HEK293 (cell line): ENCODE data around the gene PPM1J.

Source experiments
- CTCF ChIA-PET: fragments of 350-600 bp; formaldehyde crosslinking; extraction: SDS; loops from one replicate; lab custom pipeline; 2021; ENCODE audit warnings: antibody characterized with exemption; lab: Yijun Ruan, JAX
- POLR2A ChIA-PET: fragments of 300-600 bp; formaldehyde crosslinking; extraction: SDS; loops from one replicate; lab custom pipeline; 2020; ENCODE audit warnings: antibody characterized with exemption, inconsistent platforms; lab: Yijun Ruan, JAX
- H3K27ac ChIP-seq: fragments of 200-500 bp; sonication (Bioruptor generic); 2 replicates; pipeline ENCODE4 v1.5.1; 2014; ENCODE audit warnings: low read depth, low read length, control low read depth, inconsistent platforms; ENCODE audit errors: extremely low read depth
- H3K36me3 ChIP-seq, 2 experiments: fragments of 200-500 bp in 1 of 2; sonication (Bioruptor generic) in 1 of 2; 1 replicate in 1 of 2; 2 replicates in 1 of 2; pipeline ENCODE4 v1.5.1; 2014 to 2017; ENCODE audit warnings: inconsistent platforms in 2 of 2, low read length in 2 of 2; ENCODE audit not compliant: control insufficient read depth in 2 of 2, insufficient read depth in 1 of 2
- H3K4me1 ChIP-seq: fragments of 200-500 bp; sonication (Bioruptor generic); 2 replicates; pipeline ENCODE4 v1.5.1; 2014; ENCODE audit warnings: mild to moderate bottlenecking, low read length, inconsistent platforms; ENCODE audit not compliant: control insufficient read depth, insufficient read depth
- H3K4me3 ChIP-seq: 2 replicates; pipeline ENCODE4 v1.5.1; 2011; ENCODE audit warnings: low read depth, mild to moderate bottlenecking, control low read depth, low read length, moderate library complexity
- H3K9me3 ChIP-seq: fragments of 200-500 bp; sonication (Bioruptor generic); 2 replicates; pipeline ENCODE4 v1.5.1; 2014; ENCODE audit warnings: low read depth, low read length, inconsistent platforms; ENCODE audit not compliant: control insufficient read depth, insufficient read depth
- BCL11B ChIP-seq: fragments of 450-650 bp; formaldehyde crosslinking; IDR thresholded peaks from 2 replicates; pipeline ENCODE4 v1.5.1; 2016; ENCODE audit warnings: low read depth, missing biosample characterization, missing genetic modification characterization
- FEZF1 ChIP-seq: fragments of 450-650 bp; formaldehyde crosslinking; IDR thresholded peaks from 2 replicates; pipeline ENCODE4 v1.5.1; 2016; ENCODE audit warnings: missing biosample characterization, missing genetic modification characterization
- GLI2 ChIP-seq: fragments of 450-650 bp; formaldehyde crosslinking; IDR thresholded peaks from 2 replicates; pipeline ENCODE4; 2017; ENCODE audit warnings: missing biosample characterization, missing genetic modification characterization, low read depth, borderline replicate concordance
- GLI4 ChIP-seq: fragments of 450-650 bp; formaldehyde crosslinking; IDR thresholded peaks from 2 replicates; pipeline ENCODE4 v1.5.1; 2016; ENCODE audit warnings: missing biosample characterization, missing genetic modification characterization
- PBX3 ChIP-seq: sonication (generic); formaldehyde crosslinking; IDR thresholded peaks from 2 replicates; pipeline ENCODE4 v1.8.1; 2022; ENCODE audit warnings: mild to moderate bottlenecking, moderate library complexity, missing genetic modification reagents
- TCF7L2 ChIP-seq: IDR thresholded peaks from 2 replicates; pipeline ENCODE4 v1.6.1; 2011; ENCODE audit warnings: low read depth, mild to moderate bottlenecking, inconsistent platforms, low read length, moderate library complexity, borderline replicate concordance
- TRIM28 ChIP-seq: IDR thresholded peaks from 2 replicates; pipeline ENCODE4 v1.6.1; 2011; ENCODE audit warnings: low read length, control low read depth, borderline replicate concordance
- YY2 ChIP-seq: fragments of 450-650 bp; formaldehyde crosslinking; IDR thresholded peaks from 2 replicates; pipeline ENCODE4 v1.5.1; 2016; ENCODE audit warnings: missing biosample characterization, missing genetic modification characterization
- ZBTB20 ChIP-seq: fragments of 450-650 bp; formaldehyde crosslinking; IDR thresholded peaks from 2 replicates; pipeline ENCODE4 v1.5.1; 2016; ENCODE audit warnings: missing biosample characterization, missing genetic modification characterization
- ZBTB49 ChIP-seq: fragments of 450-650 bp; formaldehyde crosslinking; IDR thresholded peaks from 2 replicates; pipeline ENCODE4 v1.5.1; 2016; ENCODE audit warnings: missing biosample characterization, missing genetic modification characterization, low read depth
- ZFP37 ChIP-seq: fragments of 450-650 bp; formaldehyde crosslinking; IDR thresholded peaks from 2 replicates; pipeline ENCODE4 v1.5.1; 2016; ENCODE audit warnings: missing biosample characterization, missing genetic modification characterization
- ZNF157 ChIP-seq: fragments of 450-650 bp; formaldehyde crosslinking; IDR thresholded peaks from 2 replicates; pipeline ENCODE4 v1.5.1; 2016; ENCODE audit warnings: missing biosample characterization, missing genetic modification characterization
- ZNF169 ChIP-seq: fragments of 450-650 bp; formaldehyde crosslinking; IDR thresholded peaks from 2 replicates; pipeline ENCODE4 v1.5.1; 2016; ENCODE audit warnings: missing biosample characterization, missing genetic modification characterization
- ZNF19 ChIP-seq: fragments of 450-650 bp; formaldehyde crosslinking; IDR thresholded peaks from 2 replicates; pipeline ENCODE4; 2016; ENCODE audit warnings: missing biosample characterization, missing genetic modification characterization, low read depth
- ZNF221 ChIP-seq: fragments of 450-650 bp; formaldehyde crosslinking; IDR thresholded peaks from 2 replicates; pipeline ENCODE4 v1.5.1; 2017; ENCODE audit warnings: missing biosample characterization, missing genetic modification characterization, borderline replicate concordance
- ZNF274 ChIP-seq, 2 experiments: fragments of 200-500 bp in 1 of 2; fragments of 450-650 bp in 1 of 2; sonication (Bioruptor generic) in 1 of 2; formaldehyde crosslinking in 1 of 2; IDR thresholded peaks; 2 replicates each; pipeline versions ENCODE4 v1.5.1 to v1.6.1; 2014 to 2016; ENCODE audit warnings: borderline replicate concordance in 1 of 2, inconsistent platforms in 1 of 2, low read length in 1 of 2, missing biosample characterization in 1 of 2, missing genetic modification characterization in 1 of 2
- ZNF311 ChIP-seq: fragments of 450-650 bp; formaldehyde crosslinking; IDR thresholded peaks from 2 replicates; pipeline ENCODE4 v1.5.1; 2017; ENCODE audit warnings: missing biosample characterization, missing genetic modification characterization, borderline replicate concordance
- ZNF341 ChIP-seq: fragments of 450-650 bp; formaldehyde crosslinking; IDR thresholded peaks from 2 replicates; pipeline ENCODE4; 2016; ENCODE audit warnings: low read depth, missing biosample characterization, missing genetic modification characterization
- ZNF426 ChIP-seq: fragments of 450-650 bp; formaldehyde crosslinking; IDR thresholded peaks from 2 replicates; pipeline ENCODE4 v1.5.1; 2017; ENCODE audit warnings: missing biosample characterization, missing genetic modification characterization, mild to moderate bottlenecking, inconsistent platforms, moderate library complexity
- ZNF510 ChIP-seq: fragments of 450-650 bp; formaldehyde crosslinking; IDR thresholded peaks from 2 replicates; pipeline ENCODE4 v1.5.1; 2018; ENCODE audit warnings: mild to moderate bottlenecking, missing genetic modification characterization, missing biosample characterization; ENCODE audit not compliant: insufficient replicate concordance
- ZNF544 ChIP-seq: fragments of 450-650 bp; formaldehyde crosslinking; IDR thresholded peaks from 2 replicates; pipeline ENCODE4 v1.5.0; 2017; ENCODE audit warnings: missing biosample characterization, missing genetic modification characterization
- ZNF623 ChIP-seq: fragments of 450-650 bp; formaldehyde crosslinking; IDR thresholded peaks from 2 replicates; pipeline ENCODE4 v1.5.1; 2016; ENCODE audit warnings: missing biosample characterization, missing genetic modification characterization
- ZNF660 ChIP-seq: fragments of 450-650 bp; IDR thresholded peaks from 2 replicates; pipeline ENCODE4 v1.5.1; 2018; ENCODE audit warnings: missing biosample characterization, mild to moderate bottlenecking, missing genetic modification characterization
- TF ChIP-seq, protein P1 (sequence below): fragments of 450-650 bp; formaldehyde crosslinking; IDR thresholded peaks from 2 replicates; pipeline ENCODE4 v1.5.1; 2017; ENCODE audit warnings: missing biosample characterization, missing genetic modification characterization

The PPM1J gene

DNA sequence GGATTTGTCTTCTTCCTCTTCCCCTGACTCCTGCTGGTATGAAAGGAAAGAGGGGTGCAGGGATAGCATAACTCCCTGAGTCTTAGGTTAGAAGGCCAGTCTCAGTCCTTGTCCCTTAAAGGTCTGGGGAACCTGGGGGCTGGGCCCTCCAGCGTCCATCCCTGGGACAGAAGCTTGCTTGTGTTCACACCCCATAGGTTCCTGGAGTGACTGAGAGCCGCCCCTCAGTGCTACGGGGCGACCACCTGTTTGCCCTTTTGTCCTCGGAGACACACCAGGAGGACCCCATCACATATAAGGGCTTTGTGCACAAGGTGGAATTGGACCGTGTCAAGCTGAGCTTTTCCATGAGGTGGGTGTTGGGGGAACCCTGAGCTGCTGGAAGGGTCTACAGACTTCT, 21.3 kb downstream of the PPM1J start (continued):
- TF ChIP-seq, protein P1, sequence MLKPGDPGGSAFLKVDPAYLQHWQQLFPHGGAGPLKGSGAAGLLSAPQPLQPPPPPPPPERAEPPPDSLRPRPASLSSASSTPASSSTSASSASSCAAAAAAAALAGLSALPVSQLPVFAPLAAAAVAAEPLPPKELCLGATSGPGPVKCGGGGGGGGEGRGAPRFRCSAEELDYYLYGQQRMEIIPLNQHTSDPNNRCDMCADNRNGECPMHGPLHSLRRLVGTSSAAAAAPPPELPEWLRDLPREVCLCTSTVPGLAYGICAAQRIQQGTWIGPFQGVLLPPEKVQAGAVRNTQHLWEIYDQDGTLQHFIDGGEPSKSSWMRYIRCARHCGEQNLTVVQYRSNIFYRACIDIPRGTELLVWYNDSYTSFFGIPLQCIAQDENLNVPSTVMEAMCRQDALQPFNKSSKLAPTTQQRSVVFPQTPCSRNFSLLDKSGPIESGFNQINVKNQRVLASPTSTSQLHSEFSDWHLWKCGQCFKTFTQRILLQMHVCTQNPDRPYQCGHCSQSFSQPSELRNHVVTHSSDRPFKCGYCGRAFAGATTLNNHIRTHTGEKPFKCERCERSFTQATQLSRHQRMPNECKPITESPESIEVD = no peak
- no peak for TF ChIP-seq ZNF221 (tag by site-specific recombination)

DNA sequence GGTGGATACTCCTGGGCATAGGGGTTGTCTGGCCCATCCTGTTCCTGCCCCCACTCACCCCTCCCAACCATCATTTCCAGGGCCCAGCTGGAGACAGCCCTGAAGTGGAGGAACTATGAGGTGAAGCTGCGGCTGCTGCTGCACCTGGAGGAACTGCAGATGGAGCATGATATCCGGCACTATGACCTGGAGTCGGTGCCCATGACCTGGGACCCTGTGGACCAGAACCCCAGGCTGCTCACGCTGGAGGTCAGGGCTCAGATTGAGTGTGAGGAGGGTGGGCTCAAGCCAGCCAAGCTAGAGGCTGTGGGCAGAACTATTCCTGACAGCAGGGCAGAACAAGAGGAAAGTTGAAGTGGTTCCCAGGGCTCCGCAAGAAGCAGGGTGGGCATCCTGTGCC, 22.5 kb downstream of the PPM1J start:
- Histone ChIP-seq H3K4me3 (no peak overlapping the region), H3K27ac (no peak overlapping the region), H3K4me1 (no peaks in the 10 kb centered on the region), H3K36me3 (peaks cover 24 to 98% of the 10 kb centered on the region in 2 experiments; a peak in 2 of 3 replicates), H3K9me3 (no peaks in the 10 kb centered on the region)
- TF ChIP-seq ZNF510 (tag by site-specific recombination) (no peak), ZNF169 (tag by site-specific recombination) (no peak)
- POLR2A ChIA-PET = no interaction called here
- CTCF ChIA-PET = interaction anchor here (1.2 kb wide), 1 partner anchor 19 kb away, joined by 4 read pairs; the partner anchor contains the start of gene MOV10

DNA sequence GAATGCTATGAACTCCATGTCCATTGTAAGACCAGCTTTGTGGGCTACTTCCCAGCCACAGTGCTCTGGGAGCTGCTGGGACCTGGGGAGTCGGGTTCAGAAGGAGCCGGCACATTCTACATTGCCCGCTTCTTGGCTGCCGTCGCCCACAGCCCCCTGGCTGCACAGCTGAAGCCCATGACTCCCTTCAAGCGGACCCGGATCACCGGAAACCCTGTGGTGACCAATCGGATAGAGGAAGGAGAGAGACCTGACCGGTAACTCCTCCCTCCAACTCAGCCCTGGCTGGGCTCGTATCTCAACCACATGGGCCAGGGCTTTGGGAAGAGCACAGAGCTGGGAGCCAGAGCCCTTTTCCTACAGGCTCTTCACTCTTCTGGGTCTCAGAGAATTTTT, 25.3 kb downstream of the PPM1J start:
- ChIA-PET CTCF (interaction anchor here (1.4 to 1.7 kb wide), 2 partner anchors 10 to 16 kb away, joined by 5 to 6 read pairs; partner anchors contain the start of gene MOV10), POLR2A (interaction anchor here (1.5 kb wide), 1 partner anchor 14 kb away, joined by 4 read pairs; no protein-coding TSS in a partner anchor)
- H3K9me3 ChIP-seq = no peaks in the 10 kb centered on the region
- no peaks in the 10 kb centered on the region for H3K4me1 ChIP-seq
- no peak overlapping the region for H3K27ac ChIP-seq
- no peak overlapping the region for H3K4me3 ChIP-seq
- H3K36me3 ChIP-seq = peaks cover 17 to 73% of the 10 kb centered on the region in 2 experiments; a peak in 2 of 3 replicates
- no peak for TF ChIP-seq ZNF157
- TF ChIP-seq ZNF341 (tag by site-specific recombination) = no peak
- TF ChIP-seq ZFP37 = no peak
- TF ChIP-seq ZNF19 (tag by site-specific recombination) = no peak
- TF ChIP-seq ZNF544 (tag by site-specific recombination) = no peak
- TF ChIP-seq ZNF274 (IDR thresholded peaks at IDR 0.05; ENCODE audit: low read length) = no peak
- TF ChIP-seq ZNF274 (tag by site-specific recombination; IDR thresholded peaks at IDR 0.05; ENCODE audit: borderline replicate concordance) = no peak
- no peak for TF ChIP-seq YY2 (tag by site-specific recombination)
- TF ChIP-seq TRIM28 = no peak
- no peak for TF ChIP-seq TCF7L2

GRCh38 chr1:112689196-112689841, 25.8 kb downstream of the PPM1J start:
- ChIA-PET CTCF (interaction anchor here (0.6 to 1.7 kb wide), 3 partner anchors 10 to 1037 kb away, joined by 3 to 6 read pairs (median 5); partner anchors contain the start of gene MOV10), POLR2A (interaction anchor here (0.9 to 1.5 kb wide), 3 partner anchors 13 to 15 kb away, joined by 3 to 5 read pairs (median 4); partner anchors contain the start of gene MOV10)
- no peak overlapping the region for H3K4me3 ChIP-seq
- no peak overlapping the region for H3K27ac ChIP-seq
- H3K36me3 ChIP-seq = peaks cover 16 to 68% of the 10 kb centered on the region in 2 experiments; a peak in 2 of 3 replicates
- no peaks in the 10 kb centered on the region for H3K9me3 ChIP-seq
- no peaks in the 10 kb centered on the region for H3K4me1 ChIP-seq
- TF ChIP-seq BCL11B (tag by site-specific recombination) (no peak), ZBTB20 (tag by site-specific recombination) (no peak), ZNF660 (tag by site-specific recombination) (no peak), ZBTB49 (no peak), ZNF311 (tag by site-specific recombination) (no peak), ZNF623 (tag by site-specific recombination) (no peak), ZNF426 (tag by site-specific recombination) (no peak), GLI4 (tag by site-specific recombination) (no peak), GLI2 (tag by site-specific recombination) (no peak), FEZF1 (tag by site-specific recombination) (no peak), PBX3 (CRISPR knock-in tag) (no peak)
